Measurements from ENCODE around the gene CFAP77.
A peak's percentile ranks its signal among the peaks of the same experiment; 100 is the strongest.

GRCh38 chr9:132507670-132508469 is 97.9 kb downstream of the CFAP77 start:
- TF ChIP-seq EZH2 (IDR thresholded peaks at IDR 0.05; ENCODE audit: borderline replicate concordance, low read depth, low read length, poor library complexity, severe bottlenecking) (no peak), CTCF (conservative IDR thresholded peaks at IDR 0.05; ENCODE audit: low read depth, low read length) (peak; percentile 86)

All from A673 (cell line).